Fibroblast of lung (primary cell): ENCODE data around the gene COLEC11. TPM values are rescaled to one million over a fixed set of nuclear protein-coding genes. Genes with fewer than 3 reads are reported as not detected.

Experiments used
- DNase-seq, 2 donors: peaks; one replicate each; pipeline versions ENCODE4 v3.0.0 to v3.0.0-alpha.2; 2010; ENCODE audit warnings: low read depth in 2 of 2
- H2AFZ ChIP-seq: 2 replicates; pipeline ENCODE4 v1.5.1; 2012; ENCODE audit warnings: low read length, control low read depth, inconsistent platforms
- H3K27ac ChIP-seq: 2 replicates; pipeline ENCODE4 v1.5.1; 2011; ENCODE audit warnings: low read length, control low read depth; ENCODE audit not compliant: insufficient read depth
- H3K27me3 ChIP-seq: 2 replicates; pipeline ENCODE4 v1.5.1; 2011; ENCODE audit warnings: mild to moderate bottlenecking, low read length; ENCODE audit not compliant: control insufficient read depth, insufficient read depth
- H3K36me3 ChIP-seq: 2 replicates; pipeline ENCODE4 v1.5.1; 2011; ENCODE audit warnings: low read length; ENCODE audit not compliant: control insufficient read depth, insufficient read depth
- H3K4me1 ChIP-seq: 2 replicates; pipeline ENCODE4 v1.5.1; 2011; ENCODE audit warnings: low read length; ENCODE audit not compliant: control insufficient read depth, insufficient read depth; ENCODE audit errors: extremely low read depth
- H3K4me2 ChIP-seq: 2 replicates; pipeline ENCODE4 v1.5.1; 2011; ENCODE audit warnings: low read length, control low read depth; ENCODE audit not compliant: insufficient read depth; ENCODE audit errors: extremely low read depth
- H3K4me3 ChIP-seq, 4 experiments: fragments of 200-600 bp in 1 of 4; sonication (generic) in 1 of 4; replicated peaks in 1 of 4; 2 replicates each; pipeline ENCODE4 v1.5.1; 2011 to 2016; ENCODE audit warnings: low read length in 4 of 4, low read depth in 3 of 4, mild to moderate bottlenecking in 3 of 4, control low read depth in 2 of 4, inconsistent platforms in 1 of 4, mixed read lengths in 1 of 4; ENCODE audit not compliant: insufficient read depth in 1 of 4; ENCODE audit errors: control extremely low read depth in 1 of 4
- H3K79me2 ChIP-seq: 2 replicates; pipeline ENCODE4 v1.5.1; 2012; ENCODE audit warnings: mild to moderate bottlenecking, low read length, inconsistent platforms; ENCODE audit not compliant: control insufficient read depth, insufficient read depth
- H3K9ac ChIP-seq: 2 replicates; pipeline ENCODE4 v1.5.1; 2011; ENCODE audit warnings: mild to moderate bottlenecking, low read length, control low read depth; ENCODE audit not compliant: insufficient read depth
- H3K9me3 ChIP-seq: 2 replicates; pipeline ENCODE4 v1.5.1; 2012; ENCODE audit warnings: low read depth, low read length; ENCODE audit not compliant: control insufficient read depth, insufficient read depth
- H4K20me1 ChIP-seq: 2 replicates; pipeline ENCODE4 v1.5.1; 2011; ENCODE audit warnings: low read length; ENCODE audit not compliant: control insufficient read depth, insufficient read depth; ENCODE audit errors: extremely low read depth
- CTCF ChIP-seq, 2 donors: IDR thresholded peaks in 1 of 2; conservative IDR thresholded peaks in 1 of 2; 1 replicate in 1 of 2; 2 replicates in 1 of 2; pipeline ENCODE4 v1.5.1; 2011 to 2012; ENCODE audit warnings: low read length in 2 of 2, control low read depth in 1 of 2, inconsistent platforms in 1 of 2, low read depth in 1 of 2, mild to moderate bottlenecking in 1 of 2
- EZH2 ChIP-seq: IDR thresholded peaks from 2 replicates; pipeline ENCODE4 v1.5.1; 2012; ENCODE audit warnings: low read length, control low read depth, mild to moderate bottlenecking; ENCODE audit errors: missing control alignments
- polyA plus RNA-seq, 2 donors: library from polyadenylated mRNA; depleted of rRNA in 1 of 2; stranded (reverse) in 1 of 2; unstranded in 1 of 2; fragments of >200 nt; gene quantifications; 2 replicates each; pipeline ENCODE4 v1.2.1, GENCODE V29; 2011 to 2012; ENCODE audit warnings: missing spikeins in 1 of 2
- total RNA-seq: library from RNA; depleted of rRNA; stranded (reverse); fragments of >200 nt; gene quantifications from 2 replicates; pipeline ENCODE4 v1.2.1, GENCODE V29; 2014

COLEC11 gene
- total and polyA plus RNA-seq, 2 donors (not counting 1 experiment from before 2014, with no cell fraction given): 0.30 to 0.83 TPM

DNA sequence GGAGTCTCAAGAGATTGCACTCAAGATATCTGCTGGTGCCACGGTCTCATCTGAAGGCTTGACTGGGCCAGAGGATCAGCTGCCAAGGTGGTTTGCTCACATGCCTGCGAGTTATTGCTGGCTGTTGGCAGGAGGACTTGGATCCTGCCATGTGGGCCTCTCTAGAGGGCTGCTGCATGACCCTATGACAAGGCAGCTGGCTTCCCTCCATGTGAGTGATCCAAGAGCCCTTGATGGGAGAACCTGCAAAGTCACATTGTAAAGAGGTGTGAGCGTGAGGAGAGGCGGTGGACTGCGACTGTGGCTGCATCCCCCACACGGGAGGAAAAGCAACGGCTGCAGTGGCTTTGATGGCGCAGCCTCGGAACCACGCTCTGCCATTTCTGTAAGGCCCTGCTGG lies 59.1 kb downstream of the COLEC11 start:
- no peak overlapping the region for H3K27ac ChIP-seq
- H3K79me2 ChIP-seq: no peaks in the 10 kb centered on the region
- DNase-seq: no peak
- H4K20me1 ChIP-seq: no peaks in the 10 kb centered on the region
- peaks cover 6% of the 10 kb centered on the region for H3K4me1 ChIP-seq
- TF ChIP-seq CTCF (conservative IDR thresholded peaks at IDR 0.05 in 1 of 2, IDR thresholded peaks at IDR 0.05 in 1 of 2; ENCODE audit: low read depth in 1 of 2, low read length in 2 of 2): no peak
- TF ChIP-seq EZH2: no peak
- H3K4me2 ChIP-seq: no peak overlapping the region
- H3K9me3 ChIP-seq: no peaks in the 10 kb centered on the region
- no peaks in the 10 kb centered on the region for H3K27me3 ChIP-seq
- H2AFZ ChIP-seq: no peak overlapping the region
- no peak overlapping the region for H3K4me3 ChIP-seq
- H3K36me3 ChIP-seq: no peaks in the 10 kb centered on the region
- no peak overlapping the region for H3K9ac ChIP-seq

- Histone ChIP-seq H3K27me3 (no peaks in the 10 kb centered on the region), H3K79me2 (no peaks in the 10 kb centered on the region), H4K20me1 (no peaks in the 10 kb centered on the region), H3K4me2 (no peak overlapping the region), H3K4me1 (peaks cover 6% of the 10 kb centered on the region), H3K4me3 (no peak overlapping the region), H3K9me3 (no peaks in the 10 kb centered on the region), H3K27ac (no peak overlapping the region), H2AFZ (no peak overlapping the region), H3K36me3 (no peaks in the 10 kb centered on the region), H3K9ac (no peak overlapping the region)
- TF ChIP-seq CTCF (conservative IDR thresholded peaks at IDR 0.05 in 1 of 2, IDR thresholded peaks at IDR 0.05 in 1 of 2; ENCODE audit: low read depth in 1 of 2, low read length in 2 of 2): no peak
- no peak for TF ChIP-seq EZH2
- DNase-seq: no peak
Observed at GRCh38 chr2:3654531-3655225, 59.8 kb downstream of the COLEC11 start.

- H3K4me2 ChIP-seq: no peak overlapping the region
Observed at GRCh38 chr2:3655871-3656761, 61.2 kb downstream of the COLEC11 start.

More at GRCh38 chr2:3655871-3656761, 61.2 kb downstream of the COLEC11 start:
- H3K27ac ChIP-seq: no peak overlapping the region
- H3K9ac ChIP-seq: no peak overlapping the region
- H3K79me2 ChIP-seq: no peaks in the 10 kb centered on the region
- no peaks in the 10 kb centered on the region for H3K9me3 ChIP-seq
- no peaks in the 10 kb centered on the region for H3K27me3 ChIP-seq
- H3K36me3 ChIP-seq: no peaks in the 10 kb centered on the region
- DNase-seq: no peak
- H4K20me1 ChIP-seq: no peaks in the 10 kb centered on the region
- TF ChIP-seq CTCF (conservative IDR thresholded peaks at IDR 0.05 in 1 of 2, IDR thresholded peaks at IDR 0.05 in 1 of 2; ENCODE audit: low read depth in 1 of 2, low read length in 2 of 2) (no peak), EZH2 (no peak)
- no peak overlapping the region for H2AFZ ChIP-seq
- peaks cover 6% of the 10 kb centered on the region for H3K4me1 ChIP-seq
- no peak overlapping the region for H3K4me3 ChIP-seq
